K562 (cell line): ENCODE data around the gene CALHM3. TPM values are rescaled to one million over a fixed set of nuclear protein-coding genes. Genes with fewer than 3 reads are reported as not detected.

ENCODE experiments used
- ATAC-seq: fragments of 200-7000 bp; cut with Tn5 transposase; 3 replicates; pipeline ENCODE4 v1.9.1; 2020; ENCODE audit warnings: moderate library complexity
- BruUV-seq: library from RNA; stranded (reverse); fragments of 400-500 nt; replicated peaks from 2 replicates; lab custom pipeline; 2021; lab: Mats Ljungman, UMichigan
- CTCF ChIA-PET: fragments of 300-600 bp; formaldehyde crosslinking; extraction: SDS; loops from one replicate; lab custom pipeline; 2021; ENCODE audit warnings: low intra/inter-chr PET ratio; lab: Yijun Ruan, JAX
- POLR2A ChIA-PET: fragments of 300-600, 350-650 bp; sonication (Branson Sonifier 250); formaldehyde crosslinking; extraction: SDS; loops from one replicate; lab custom pipeline; 2021; ENCODE audit warnings: antibody characterized with exemption, inconsistent platforms; lab: Yijun Ruan, JAX
- DNase-seq, 4 experiments: peaks; one replicate each; pipeline versions ENCODE4 v3.0.0 to v3.0.0-alpha.2; 2011 to 2018; ENCODE audit warnings: low spot score in 3 of 4, mixed read lengths in 3 of 4; ENCODE audit errors: extremely low read depth in 1 of 4
- FAIRE-seq: peaks from 2 replicates; lab custom pipeline; 2011; peaks lifted over from hg19 to GRCh38; lab: Jason Lieb, UNC
- H2AFZ ChIP-seq: 2 replicates; pipeline ENCODE4 v1.6.0; 2011; ENCODE audit warnings: low read depth, low read length, control low read depth, inconsistent platforms
- H3K27ac ChIP-seq: fragments of 200-600 bp; 3 replicates; pipeline ENCODE4 v1.8.0; 2011; ENCODE audit warnings: low read depth, mild to moderate bottlenecking, control low read depth, inconsistent platforms, low read length, moderate library complexity, mixed read lengths; ENCODE audit errors: extremely low read depth
- H3K27me3 ChIP-seq, 2 experiments: fragments of 300-600 bp in 1 of 2; 2 replicates in 1 of 2; 3 replicates in 1 of 2; pipeline versions ENCODE4 v1.6.0 to v1.8.0; 2011; ENCODE audit warnings: inconsistent platforms in 2 of 2, low read length in 2 of 2, mild to moderate bottlenecking in 1 of 2, mixed read lengths in 1 of 2, moderate library complexity in 1 of 2; ENCODE audit not compliant: control insufficient read depth in 2 of 2, insufficient read depth in 2 of 2
- H3K36me3 ChIP-seq: fragments of 300-600 bp; 3 replicates; pipeline ENCODE4 v1.8.0; 2011; ENCODE audit warnings: mild to moderate bottlenecking, low read length, inconsistent platforms; ENCODE audit not compliant: control insufficient read depth, insufficient read depth
- H3K4me1 ChIP-seq, 2 experiments: fragments of 200-600 bp in 1 of 2; replicated peaks in 1 of 2; 2 replicates in 1 of 2; 3 replicates in 1 of 2; pipeline versions ENCODE4 v1.5.1 to v1.8.0; 2011; ENCODE audit warnings: inconsistent platforms in 2 of 2, low read length in 2 of 2, mild to moderate bottlenecking in 1 of 2, mixed read lengths in 1 of 2, moderate library complexity in 1 of 2; ENCODE audit not compliant: control insufficient read depth in 2 of 2, insufficient read depth in 2 of 2
- H3K4me2 ChIP-seq: 2 replicates; pipeline ENCODE4 v1.6.1; 2011; ENCODE audit warnings: low read length, control low read depth, inconsistent platforms, mixed read lengths; ENCODE audit not compliant: insufficient read depth
- H3K4me3 ChIP-seq: fragments of 200-600 bp; sonication (generic), shearing (Covaris generic); 2 replicates; pipeline ENCODE4 v1.5.1; 2016; ENCODE audit warnings: control low read depth, inconsistent platforms
- H3K79me2 ChIP-seq: fragments of 200-600 bp; 3 replicates; pipeline ENCODE4 v1.8.0; 2011; ENCODE audit warnings: low read length, inconsistent platforms; ENCODE audit not compliant: control insufficient read depth, insufficient read depth
- H3K9ac ChIP-seq, 2 experiments: 2 replicates each; pipeline versions ENCODE4 v1.6.0 to v1.6.1; 2011; ENCODE audit warnings: low read depth in 2 of 2, low read length in 2 of 2, control low read depth in 1 of 2, inconsistent platforms in 1 of 2, mild to moderate bottlenecking in 1 of 2, mixed read lengths in 1 of 2; ENCODE audit not compliant: insufficient read depth in 1 of 2
- H3K9me1 ChIP-seq: one replicate; pipeline ENCODE4 v1.6.0; 2011; ENCODE audit warnings: inconsistent platforms, mild to moderate bottlenecking, low read length, moderate library complexity; ENCODE audit not compliant: control insufficient read depth, insufficient read depth
- H3K9me3 ChIP-seq: replicated peaks from 2 replicates; pipeline ENCODE4 v1.5.1; 2011; ENCODE audit warnings: low read depth, low read length, inconsistent platforms; ENCODE audit not compliant: control insufficient read depth, insufficient read depth
- H4K20me1 ChIP-seq: replicated peaks from 2 replicates; pipeline ENCODE4 v1.6.1; 2011; ENCODE audit warnings: low read length, inconsistent platforms, mixed read lengths; ENCODE audit not compliant: control insufficient read depth, insufficient read depth
- ILK ChIP-seq: fragments of 450-650 bp; IDR thresholded peaks from 2 replicates; pipeline ENCODE4 v1.6.1; 2016; ENCODE audit warnings: missing genetic modification characterization, low read depth, mild to moderate bottlenecking, missing compliant biosample characterization, moderate library complexity, borderline replicate concordance
- SETDB1 ChIP-seq: IDR thresholded peaks from one replicate; pipeline ENCODE4 v1.6.1; 2012; ENCODE audit warnings: low read length, control low read depth, inconsistent platforms
- WGBS: fragments of 100-300 bp; shearing (Covaris generic); methylation state at CpG from one replicate; pipeline ENCODE4 v1.1.6; 2016; ENCODE audit warnings: low coverage, mixed read lengths; ENCODE audit not compliant: insufficient coverage; ENCODE audit errors: missing lambda C conversion rate; 5-methylcytosine and 5-hydroxymethylcytosine counted together
- in situ Hi-C: fragments of 300-500 bp; cut with MboI; formaldehyde crosslinking; loops from 4 replicates; pipeline ENCODE4 v1.15.0; 2018; ENCODE audit warnings: inconsistent platforms, mixed read lengths
- intact Hi-C: fragments of 100-400 bp; cut with micrococcal nuclease; formaldehyde crosslinking; loops from 2 replicates; pipeline ENCODE4 v1.14.2; 2022
- polyA plus RNA-seq, 8 experiments: library from polyadenylated mRNA; depleted of rRNA in 4 of 8; stranded (reverse) in 5 of 8; unstranded in 3 of 8; fragments of >200 nt; fragmentation: Nextera tagmentation in 2 of 8; fragmentation: Illumina TruSeq in 1 of 8; extraction: Ambion mirVana in 2 of 8; extraction: Trizol in 1 of 8; gene quantifications; 2 replicates each; pipeline versions ENCODE4 v1.2.1 to v1.2.3, GENCODE V29; 2011 to 2014; ENCODE audit warnings: inconsistent platforms in 1 of 8, missing spikeins in 1 of 8
- total RNA-seq, 7 experiments: library from RNA; depleted of rRNA in 6 of 7; stranded (reverse); fragments of >200 nt in 6 of 7; fragmentation: Illumina TruSeq in 2 of 7; extraction: Trizol in 2 of 7; gene quantifications; 2 replicates each; pipeline versions ENCODE4 v1.2.1 to v1.2.3, GENCODE V29; 2011 to 2021; ENCODE audit warnings: low replicate concordance in 1 of 7
- TF ChIP-seq, protein P1 (sequence below): fragments of 250-450 bp; sonication (Bioruptor Pico); IDR thresholded peaks from 2 replicates; pipeline ENCODE4 v1.4.0; 2020; ENCODE audit warnings: mild to moderate bottlenecking, moderate library complexity

The CALHM3 gene
- total and polyA plus RNA-seq, 9 of the 15 experiments (the other 6 are each of a cell fraction or from before 2014, with no cell fraction given), result not detected

DNA sequence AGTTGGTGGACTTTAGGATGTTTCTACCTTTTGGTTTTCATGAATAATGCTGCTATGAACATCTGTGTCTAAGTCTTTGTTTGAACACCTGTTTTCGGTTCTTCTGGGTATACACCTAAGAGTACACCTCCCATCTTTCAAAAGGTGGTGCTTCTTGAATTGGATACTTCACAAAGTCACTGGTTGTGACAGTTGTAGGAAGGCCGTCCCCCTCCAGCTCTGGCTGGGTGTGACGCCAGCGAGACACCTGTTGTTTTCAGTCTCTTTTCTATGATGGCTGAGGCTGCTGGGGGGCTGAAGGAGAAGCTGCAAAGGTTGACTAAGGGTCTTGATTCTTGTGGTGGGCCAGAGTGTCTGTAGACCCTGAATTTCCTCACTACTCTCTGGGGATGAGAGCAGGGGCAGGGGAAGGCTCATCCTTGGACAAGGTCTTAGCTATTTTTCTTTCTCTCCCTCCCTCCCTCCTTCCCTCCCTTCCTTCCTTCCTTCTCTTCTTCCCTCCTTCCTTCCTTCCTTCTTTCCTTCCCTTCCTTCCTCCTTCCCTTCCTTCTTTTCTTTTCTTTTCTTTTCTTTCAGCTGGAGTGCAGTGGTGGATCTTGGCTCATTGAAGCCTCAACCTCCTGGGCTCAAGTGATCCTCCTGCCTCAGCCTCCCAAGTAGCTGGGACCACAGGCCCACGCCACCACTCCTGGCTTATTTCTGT lies 20.0 kb upstream of the CALHM3 start (continued):
- TF ChIP-seq, protein P1, sequence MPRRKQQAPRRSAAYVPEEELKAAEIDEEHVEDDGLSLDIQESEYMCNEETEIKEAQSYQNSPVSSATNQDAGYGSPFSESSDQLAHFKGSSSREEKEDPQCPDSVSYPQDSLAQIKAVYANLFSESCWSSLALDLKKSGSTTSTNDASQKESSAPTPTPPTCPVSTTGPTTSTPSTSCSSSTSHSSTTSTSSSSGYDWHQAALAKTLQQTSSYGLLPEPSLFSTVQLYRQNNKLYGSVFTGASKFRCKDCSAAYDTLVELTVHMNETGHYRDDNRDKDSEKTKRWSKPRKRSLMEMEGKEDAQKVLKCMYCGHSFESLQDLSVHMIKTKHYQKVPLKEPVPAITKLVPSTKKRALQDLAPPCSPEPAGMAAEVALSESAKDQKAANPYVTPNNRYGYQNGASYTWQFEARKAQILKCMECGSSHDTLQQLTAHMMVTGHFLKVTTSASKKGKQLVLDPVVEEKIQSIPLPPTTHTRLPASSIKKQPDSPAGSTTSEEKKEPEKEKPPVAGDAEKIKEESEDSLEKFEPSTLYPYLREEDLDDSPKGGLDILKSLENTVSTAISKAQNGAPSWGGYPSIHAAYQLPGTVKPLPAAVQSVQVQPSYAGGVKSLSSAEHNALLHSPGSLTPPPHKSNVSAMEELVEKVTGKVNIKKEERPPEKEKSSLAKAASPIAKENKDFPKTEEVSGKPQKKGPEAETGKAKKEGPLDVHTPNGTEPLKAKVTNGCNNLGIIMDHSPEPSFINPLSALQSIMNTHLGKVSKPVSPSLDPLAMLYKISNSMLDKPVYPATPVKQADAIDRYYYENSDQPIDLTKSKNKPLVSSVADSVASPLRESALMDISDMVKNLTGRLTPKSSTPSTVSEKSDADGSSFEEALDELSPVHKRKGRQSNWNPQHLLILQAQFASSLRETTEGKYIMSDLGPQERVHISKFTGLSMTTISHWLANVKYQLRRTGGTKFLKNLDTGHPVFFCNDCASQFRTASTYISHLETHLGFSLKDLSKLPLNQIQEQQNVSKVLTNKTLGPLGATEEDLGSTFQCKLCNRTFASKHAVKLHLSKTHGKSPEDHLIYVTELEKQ (CRISPR knock-in tag), result no peak
- TF ChIP-seq ILK (tag), result no peak

DNA sequence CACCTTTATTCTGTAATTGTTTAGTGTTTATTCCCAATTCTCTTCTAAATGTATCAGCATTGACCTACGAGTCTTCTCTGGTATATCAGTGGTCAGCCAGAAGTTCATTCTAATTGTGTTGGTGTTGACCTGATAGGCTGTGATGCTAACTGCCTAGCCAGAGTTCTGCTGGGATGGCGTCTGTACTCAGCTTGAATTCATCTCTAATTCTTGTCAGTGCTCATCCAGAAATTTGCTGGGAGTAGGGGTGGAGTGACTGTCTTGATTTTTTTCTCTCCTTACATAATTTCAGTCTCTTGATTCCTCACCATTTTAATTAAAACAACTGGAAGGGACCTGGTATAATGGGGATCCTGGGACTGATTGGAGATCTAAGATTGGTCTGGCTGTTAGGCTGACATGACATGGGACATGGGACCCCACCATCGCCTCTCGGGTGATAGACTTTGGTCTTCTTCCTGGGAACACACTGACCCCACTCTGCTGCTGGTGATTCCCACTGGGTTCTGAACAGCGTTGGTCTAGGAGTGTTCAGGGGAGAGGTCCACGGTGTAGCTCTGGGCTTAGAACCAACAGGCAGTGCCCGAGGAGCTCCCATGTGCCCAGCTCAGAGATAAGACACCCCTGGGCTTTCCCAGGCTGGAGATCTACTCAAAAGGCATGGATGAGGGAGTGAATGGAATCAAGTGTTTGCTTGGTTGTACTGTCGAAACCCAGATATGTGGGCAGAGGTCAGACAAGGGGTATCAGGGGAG lies 18.3 kb upstream of the CALHM3 start:
- no peaks in the 10 kb centered on the region for H3K9me3 ChIP-seq
- DNase-seq (no peak), FAIRE-seq (no peak), ATAC-seq (no peak)
- ChIA-PET POLR2A (interaction anchor here (0.7 kb wide), 1 partner anchor 13 kb away, joined by 3 read pairs; no protein-coding TSS in a partner anchor), CTCF (no interaction called here)
- no peaks in the 10 kb centered on the region for H4K20me1 ChIP-seq
- in situ Hi-C loops, result no loop called here
- H3K27ac ChIP-seq, result no peak overlapping the region
- peaks cover 0 to 14% of the 10 kb centered on the region in 2 experiments; a peak in 2 of 5 replicates for H3K4me1 ChIP-seq
- no TSS peak for BruUV-seq
- WGBS, result 7% methylated on average over 4 of the region's 8 CpGs
- H2AFZ ChIP-seq, result no peak overlapping the region
- intact Hi-C loops, result no loop called here
- no peak overlapping the region for H3K4me3 ChIP-seq
- H3K4me2 ChIP-seq, result no peak overlapping the region
- H3K9me1 ChIP-seq, result no peaks in the 10 kb centered on the region
- no peak overlapping the region for H3K9ac ChIP-seq
- H3K27me3 ChIP-seq, result peaks cover 23 to 56% of the 10 kb centered on the region in 2 experiments; a peak in 4 of 5 replicates
- H3K36me3 ChIP-seq, result no peaks in the 10 kb centered on the region
- no peaks in the 10 kb centered on the region for H3K79me2 ChIP-seq
- TF ChIP-seq SETDB1, result no peak
